Rectal smooth muscle tissue (tissue), 1 donor: ENCODE data around the gene CCDC18.

Source experiments
- H3K27ac ChIP-seq: one replicate; pipeline ENCODE4 v1.7.0; 2013; ENCODE audit warnings: low read depth, low read length, inconsistent platforms
- H3K27me3 ChIP-seq: one replicate; pipeline ENCODE4 v1.7.0; 2013; ENCODE audit warnings: low read length; ENCODE audit not compliant: control insufficient read depth, insufficient read depth
- H3K36me3 ChIP-seq: one replicate; pipeline ENCODE4 v1.7.0; 2013; ENCODE audit warnings: low read length; ENCODE audit not compliant: control insufficient read depth, insufficient read depth
- H3K4me1 ChIP-seq: one replicate; pipeline ENCODE4 v1.7.0; 2013; ENCODE audit warnings: low read length; ENCODE audit not compliant: control insufficient read depth, insufficient read depth
- H3K4me3 ChIP-seq: one replicate; pipeline ENCODE4 v1.7.0; 2013; ENCODE audit warnings: low read length
- H3K9ac ChIP-seq: one replicate; pipeline ENCODE4 v1.7.0; 2013; ENCODE audit warnings: low read length

The CCDC18 gene

GRCh38 chr1:93180723-93181613 lies at the start of gene CCDC18:
TSS of gene CCDC18 (plus strand) at chr1:93180724. CDS start at chr1:93183362, 2,638 bp downstream.
- Histone ChIP-seq H3K36me3 (peaks cover 3% of the 10 kb centered on the region), H3K27me3 (no peaks in the 10 kb centered on the region), H3K9ac (peak within 1 kb of the TSS; percentile 99), H3K27ac (peak within 1 kb of the TSS; percentile 99), H3K4me1 (peaks cover 5% of the 10 kb centered on the region), H3K4me3 (peak within 1 kb of the TSS; percentile 99)

DNA sequence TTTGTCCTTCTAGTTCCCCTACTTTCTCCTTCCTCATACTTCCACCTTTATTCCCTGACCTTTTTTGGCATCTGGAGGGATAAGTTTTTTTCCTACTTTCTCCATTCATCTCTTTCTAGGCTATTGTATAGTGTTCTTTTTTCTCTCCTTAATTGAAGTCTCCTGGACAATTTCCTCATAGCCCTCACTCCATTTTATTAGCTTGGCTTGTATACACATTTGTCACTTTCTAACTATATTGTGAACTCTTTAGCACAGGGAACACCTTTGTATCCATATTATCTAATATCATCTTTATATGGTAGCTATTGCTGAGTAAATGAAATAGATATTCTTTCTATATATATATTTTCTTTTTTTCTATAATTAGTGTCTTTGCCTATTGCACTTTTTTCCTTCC lies 47.9 kb upstream of the CCDC18 start:
- Histone ChIP-seq H3K36me3 (peaks cover 4% of the 10 kb centered on the region), H3K4me1 (no peaks in the 10 kb centered on the region), H3K4me3 (no peak overlapping the region), H3K9ac (no peak overlapping the region), H3K27me3 (no peaks in the 10 kb centered on the region), H3K27ac (no peak overlapping the region)

DNA sequence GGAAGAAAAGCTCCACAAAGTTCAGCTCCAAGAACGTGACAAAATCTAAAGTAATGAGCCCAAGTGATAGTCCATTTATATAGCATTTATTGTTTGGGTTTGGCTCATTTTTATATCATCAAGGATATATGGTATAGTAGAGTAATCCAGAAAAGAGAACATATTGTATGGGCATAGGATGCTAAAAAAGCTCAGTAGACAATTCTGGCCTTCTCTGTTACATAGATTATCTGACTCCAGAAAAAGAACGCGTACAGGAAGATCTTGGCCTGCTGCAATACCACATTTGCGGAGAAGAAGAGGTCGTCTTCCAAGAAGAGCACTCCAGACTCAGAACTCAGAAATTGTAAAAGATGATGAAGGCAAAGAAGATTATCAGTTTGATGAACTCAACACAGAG lies 44.1 kb upstream of the CCDC18 start:
- Histone ChIP-seq H3K4me1 (no peaks in the 10 kb centered on the region), H3K36me3 (peaks cover 4% of the 10 kb centered on the region), H3K27ac (no peak overlapping the region), H3K9ac (no peak overlapping the region), H3K4me3 (no peak overlapping the region), H3K27me3 (no peaks in the 10 kb centered on the region)

- H3K27ac ChIP-seq = no peak overlapping the region
- peaks cover 4% of the 10 kb centered on the region for H3K36me3 ChIP-seq
- no peak overlapping the region for H3K9ac ChIP-seq
- H3K27me3 ChIP-seq = no peaks in the 10 kb centered on the region
- H3K4me1 ChIP-seq = no peaks in the 10 kb centered on the region
- H3K4me3 ChIP-seq = no peak overlapping the region
Observed at GRCh38 chr1:93137604-93138292, 42.8 kb upstream of the CCDC18 start.

DNA sequence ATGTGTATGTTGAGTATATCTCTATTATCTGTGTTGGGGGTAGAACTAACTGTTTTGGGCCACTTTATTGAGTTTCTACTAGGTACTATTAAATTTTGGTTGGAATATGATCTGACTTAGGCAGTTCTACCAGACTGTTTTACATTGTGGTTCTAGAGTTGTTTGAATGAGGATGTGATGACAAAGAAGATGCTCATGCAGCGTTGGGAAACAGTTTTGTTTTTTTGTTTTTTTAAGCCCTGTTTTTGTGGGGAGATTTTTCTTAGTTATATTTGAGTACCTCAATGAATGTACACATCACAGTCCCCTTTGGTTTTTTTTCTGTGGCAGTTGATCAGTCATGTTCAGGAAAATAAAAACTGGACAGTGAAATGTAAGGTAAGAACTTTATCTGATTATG lies 40.4 kb upstream of the CCDC18 start:
- peaks cover 3% of the 10 kb centered on the region for H3K36me3 ChIP-seq
- no peaks in the 10 kb centered on the region for H3K27me3 ChIP-seq
- H3K27ac ChIP-seq = no peak overlapping the region
- no peak overlapping the region for H3K4me3 ChIP-seq
- no peak overlapping the region for H3K9ac ChIP-seq
- H3K4me1 ChIP-seq = no peaks in the 10 kb centered on the region

DNA sequence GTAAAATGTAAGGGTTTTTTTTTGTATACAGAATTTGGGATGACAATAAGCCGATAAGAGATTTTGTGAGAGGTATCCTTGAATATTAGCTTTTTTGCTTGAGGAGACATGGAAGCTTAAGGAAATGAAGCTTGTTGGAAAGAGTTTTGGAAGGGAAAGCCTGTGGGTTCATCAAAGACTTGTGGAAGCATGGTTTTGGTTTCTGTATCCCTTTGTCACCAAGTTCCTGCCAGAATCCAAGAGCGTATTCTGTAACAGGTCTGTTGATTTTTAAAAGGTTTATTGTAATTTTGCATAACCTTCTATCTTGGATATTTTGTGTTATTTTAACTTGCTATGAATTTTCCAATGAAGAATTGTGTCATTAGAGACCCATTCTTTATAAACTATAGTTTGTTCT lies 38.4 kb upstream of the CCDC18 start:
- no peaks in the 10 kb centered on the region for H3K4me1 ChIP-seq
- no peak overlapping the region for H3K4me3 ChIP-seq
- H3K36me3 ChIP-seq = no peaks in the 10 kb centered on the region
- H3K9ac ChIP-seq = no peak overlapping the region
- no peak overlapping the region for H3K27ac ChIP-seq
- no peaks in the 10 kb centered on the region for H3K27me3 ChIP-seq

- Histone ChIP-seq H3K27me3 (no peaks in the 10 kb centered on the region), H3K9ac (no peak overlapping the region), H3K4me3 (no peak overlapping the region), H3K4me1 (no peaks in the 10 kb centered on the region), H3K36me3 (no peaks in the 10 kb centered on the region), H3K27ac (no peak overlapping the region)
Observed at GRCh38 chr1:93143136-93143535, 37.4 kb upstream of the CCDC18 start.

DNA sequence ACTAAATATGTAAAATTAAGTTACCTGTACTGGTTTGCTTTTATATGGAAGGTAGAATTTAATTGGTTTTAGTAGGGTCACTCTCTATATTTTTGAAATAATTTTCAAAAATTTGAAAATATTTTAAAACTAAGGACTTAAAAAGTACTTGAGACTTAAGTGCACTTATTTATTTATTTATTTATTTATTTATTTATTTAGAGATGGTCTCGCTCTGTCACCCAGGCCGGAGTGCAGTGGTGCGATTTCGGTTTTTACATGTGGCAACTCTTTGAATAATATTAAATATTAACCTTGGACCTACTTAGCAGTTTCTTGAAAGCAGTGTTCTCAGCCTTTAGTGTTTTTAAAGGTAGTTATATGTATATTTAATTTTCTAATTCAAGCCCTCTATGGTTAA lies 36.8 kb upstream of the CCDC18 start:
- H3K36me3 ChIP-seq = no peaks in the 10 kb centered on the region

GRCh38 chr1:93148001-93148400 lies 32.5 kb upstream of the CCDC18 start:
- H3K27ac ChIP-seq = no peak overlapping the region
- H3K4me1 ChIP-seq = no peaks in the 10 kb centered on the region
- no peaks in the 10 kb centered on the region for H3K27me3 ChIP-seq
- H3K36me3 ChIP-seq = no peaks in the 10 kb centered on the region
- H3K9ac ChIP-seq = no peak overlapping the region
- no peak overlapping the region for H3K4me3 ChIP-seq

More for the DNA sequence above, 36.8 kb upstream of the CCDC18 start:
- H3K27ac ChIP-seq = no peak overlapping the region
- H3K9ac ChIP-seq = no peak overlapping the region
- no peaks in the 10 kb centered on the region for H3K4me1 ChIP-seq
- no peak overlapping the region for H3K4me3 ChIP-seq
- no peaks in the 10 kb centered on the region for H3K27me3 ChIP-seq

- Histone ChIP-seq H3K27ac (no peak overlapping the region), H3K9ac (no peak overlapping the region), H3K36me3 (peaks cover 4% of the 10 kb centered on the region), H3K4me1 (no peaks in the 10 kb centered on the region), H3K27me3 (no peaks in the 10 kb centered on the region), H3K4me3 (no peak overlapping the region)
Observed at GRCh38 chr1:93150729-93151128, 29.8 kb upstream of the CCDC18 start.

DNA sequence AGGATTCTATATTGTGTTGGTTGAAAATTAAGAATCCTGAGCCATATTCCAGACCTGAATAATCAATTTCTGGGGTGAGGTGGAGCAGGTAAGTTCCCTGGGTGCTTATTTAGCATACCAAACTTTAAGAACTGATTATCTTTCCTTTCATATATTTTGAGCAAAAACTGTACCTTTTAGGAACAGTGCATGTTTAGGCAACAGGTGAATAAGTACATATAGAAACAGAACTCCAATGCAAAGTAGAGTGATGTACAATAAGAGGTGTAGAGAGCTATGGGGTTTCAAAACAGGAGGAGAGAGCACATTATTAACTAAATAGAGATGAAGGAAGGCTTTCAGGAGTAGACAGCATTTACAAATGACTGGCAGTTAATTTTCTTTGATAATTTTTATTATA lies 29.1 kb upstream of the CCDC18 start:
- no peak overlapping the region for H3K4me3 ChIP-seq
- no peaks in the 10 kb centered on the region for H3K4me1 ChIP-seq
- H3K27ac ChIP-seq = no peak overlapping the region
- H3K36me3 ChIP-seq = peaks cover 4% of the 10 kb centered on the region
- H3K27me3 ChIP-seq = no peaks in the 10 kb centered on the region
- H3K9ac ChIP-seq = no peak overlapping the region

- H3K9ac ChIP-seq = no peak overlapping the region
- no peak overlapping the region for H3K27ac ChIP-seq
- no peaks in the 10 kb centered on the region for H3K27me3 ChIP-seq
- no peak overlapping the region for H3K4me3 ChIP-seq
- H3K4me1 ChIP-seq = no peaks in the 10 kb centered on the region
- peaks cover 6% of the 10 kb centered on the region for H3K36me3 ChIP-seq
Observed at GRCh38 chr1:93152835-93153234, 27.7 kb upstream of the CCDC18 start.
